ENCODE measurements around the gene KCTD5.
A peak's percentile ranks its signal among the peaks of the same experiment; 100 is the strongest.
"Not testable (repeated sequence)": the region's sequence is repeated elsewhere in the genome, so short reads cannot be mapped to it uniquely, and the experiment has no call there.

The KCTD5 gene

GRCh38 chr16:2682209-2683021 is at the start of gene KCTD5:
KCTD5 (plus strand) TSS chr16:2682523; CDS start chr16:2682549, 26 bp downstream.
- DNase-seq: peak; percentile 97 to 98

GRCh38 chr16:2639071-2639721 is 43.1 kb upstream of the KCTD5 start:
- DNase-seq: peak; percentile 77 to 80

- DNase-seq: not testable (repeated sequence)
Observed at GRCh38 chr16:2639722-2640072, 42.6 kb upstream of the KCTD5 start.

- DNase-seq: not testable (repeated sequence)
Observed at GRCh38 chr16:2642561-2642960, 39.8 kb upstream of the KCTD5 start.

- not testable (repeated sequence) for DNase-seq
Observed at GRCh38 chr16:2644754-2645453, 37.4 kb upstream of the KCTD5 start.

- DNase-seq: not testable (repeated sequence)
Observed at GRCh38 chr16:2651268-2651871, 31.0 kb upstream of the KCTD5 start.

- not testable (repeated sequence) for DNase-seq
Observed at GRCh38 chr16:2653915-2654314, 28.4 kb upstream of the KCTD5 start.

- not testable (repeated sequence) for DNase-seq
Observed at GRCh38 chr16:2654949-2655348, 27.4 kb upstream of the KCTD5 start.

GRCh38 chr16:2656985-2657384 is 25.3 kb upstream of the KCTD5 start:
- DNase-seq: no peak

- DNase-seq: not testable (repeated sequence)
Observed at GRCh38 chr16:2657803-2658202, 24.5 kb upstream of the KCTD5 start.

GRCh38 chr16:2659560-2659959 is 22.8 kb upstream of the KCTD5 start:
- DNase-seq: peak in 1 of 2 experiments; percentile 22

- not testable (repeated sequence) for DNase-seq
Observed at GRCh38 chr16:2660014-2660662, 22.2 kb upstream of the KCTD5 start.

- peak; percentile 62 to 68 for DNase-seq
Observed at GRCh38 chr16:2660755-2661373, 21.5 kb upstream of the KCTD5 start.

GRCh38 chr16:2663553-2664546 is 18.5 kb upstream of the KCTD5 start:
- DNase-seq: peak; percentile 66 to 78

- DNase-seq: no peak
Observed at GRCh38 chr16:2664574-2664982, 17.7 kb upstream of the KCTD5 start.

GRCh38 chr16:2666671-2667070 is 15.7 kb upstream of the KCTD5 start:
- not testable (repeated sequence) for DNase-seq

GRCh38 chr16:2669587-2669986 is 12.7 kb upstream of the KCTD5 start:
- DNase-seq: not testable (repeated sequence)

- peak; percentile 77 to 85 for DNase-seq
Observed at GRCh38 chr16:2670017-2670416, 12.3 kb upstream of the KCTD5 start.

GRCh38 chr16:2671193-2671592 is 11.1 kb upstream of the KCTD5 start:
- DNase-seq: peak; percentile 54 to 65

GRCh38 chr16:2671741-2672140 is 10.6 kb upstream of the KCTD5 start:
- DNase-seq: no peak
